K562 (cell line): ENCODE measurements around the gene TDRD3. TPM values are rescaled to one million over a fixed set of nuclear protein-coding genes. Genes with fewer than 3 reads are reported as not detected.

Source experiments
- ATAC-seq: fragments of 200-7000 bp; cut with Tn5 transposase; 3 replicates; pipeline ENCODE4 v1.9.1; 2020; ENCODE audit warnings: moderate library complexity
- BruUV-seq: library from RNA; stranded (reverse); fragments of 400-500 nt; replicated peaks from 2 replicates; lab custom pipeline; 2021; lab: Mats Ljungman, UMichigan
- CTCF ChIA-PET: fragments of 300-600 bp; formaldehyde crosslinking; extraction: SDS; loops from one replicate; lab custom pipeline; 2021; ENCODE audit warnings: low intra/inter-chr PET ratio; lab: Yijun Ruan, JAX
- POLR2A ChIA-PET: fragments of 300-600, 350-650 bp; sonication (Branson Sonifier 250); formaldehyde crosslinking; extraction: SDS; loops from one replicate; lab custom pipeline; 2021; ENCODE audit warnings: antibody characterized with exemption, inconsistent platforms; lab: Yijun Ruan, JAX
- DNase-seq, 4 experiments: peaks; one replicate each; pipeline versions ENCODE4 v3.0.0 to v3.0.0-alpha.2; 2011 to 2018; ENCODE audit warnings: low spot score in 3 of 4, mixed read lengths in 3 of 4; ENCODE audit errors: extremely low read depth in 1 of 4
- FAIRE-seq: peaks from 2 replicates; lab custom pipeline; 2011; peaks lifted over from hg19 to GRCh38; lab: Jason Lieb, UNC
- H2AFZ ChIP-seq: 2 replicates; pipeline ENCODE4 v1.6.0; 2011; ENCODE audit warnings: low read depth, low read length, control low read depth, inconsistent platforms
- H3K27ac ChIP-seq: fragments of 200-600 bp; 3 replicates; pipeline ENCODE4 v1.8.0; 2011; ENCODE audit warnings: low read depth, mild to moderate bottlenecking, control low read depth, inconsistent platforms, low read length, moderate library complexity, mixed read lengths; ENCODE audit errors: extremely low read depth
- H3K27me3 ChIP-seq, 2 experiments: fragments of 300-600 bp in 1 of 2; 2 replicates in 1 of 2; 3 replicates in 1 of 2; pipeline versions ENCODE4 v1.6.0 to v1.8.0; 2011; ENCODE audit warnings: inconsistent platforms in 2 of 2, low read length in 2 of 2, mild to moderate bottlenecking in 1 of 2, mixed read lengths in 1 of 2, moderate library complexity in 1 of 2; ENCODE audit not compliant: control insufficient read depth in 2 of 2, insufficient read depth in 2 of 2
- H3K36me3 ChIP-seq: fragments of 300-600 bp; 3 replicates; pipeline ENCODE4 v1.8.0; 2011; ENCODE audit warnings: mild to moderate bottlenecking, low read length, inconsistent platforms; ENCODE audit not compliant: control insufficient read depth, insufficient read depth
- H3K4me1 ChIP-seq, 2 experiments: fragments of 200-600 bp in 1 of 2; replicated peaks in 1 of 2; 2 replicates in 1 of 2; 3 replicates in 1 of 2; pipeline versions ENCODE4 v1.5.1 to v1.8.0; 2011; ENCODE audit warnings: inconsistent platforms in 2 of 2, low read length in 2 of 2, mild to moderate bottlenecking in 1 of 2, mixed read lengths in 1 of 2, moderate library complexity in 1 of 2; ENCODE audit not compliant: control insufficient read depth in 2 of 2, insufficient read depth in 2 of 2
- H3K4me2 ChIP-seq: 2 replicates; pipeline ENCODE4 v1.6.1; 2011; ENCODE audit warnings: low read length, control low read depth, inconsistent platforms, mixed read lengths; ENCODE audit not compliant: insufficient read depth
- H3K4me3 ChIP-seq: fragments of 200-600 bp; sonication (generic), shearing (Covaris generic); 2 replicates; pipeline ENCODE4 v1.5.1; 2016; ENCODE audit warnings: control low read depth, inconsistent platforms
- H3K79me2 ChIP-seq: fragments of 200-600 bp; 3 replicates; pipeline ENCODE4 v1.8.0; 2011; ENCODE audit warnings: low read length, inconsistent platforms; ENCODE audit not compliant: control insufficient read depth, insufficient read depth
- H3K9ac ChIP-seq, 2 experiments: 2 replicates each; pipeline versions ENCODE4 v1.6.0 to v1.6.1; 2011; ENCODE audit warnings: low read depth in 2 of 2, low read length in 2 of 2, control low read depth in 1 of 2, inconsistent platforms in 1 of 2, mild to moderate bottlenecking in 1 of 2, mixed read lengths in 1 of 2; ENCODE audit not compliant: insufficient read depth in 1 of 2
- H3K9me1 ChIP-seq: one replicate; pipeline ENCODE4 v1.6.0; 2011; ENCODE audit warnings: inconsistent platforms, mild to moderate bottlenecking, low read length, moderate library complexity; ENCODE audit not compliant: control insufficient read depth, insufficient read depth
- H3K9me3 ChIP-seq: replicated peaks from 2 replicates; pipeline ENCODE4 v1.5.1; 2011; ENCODE audit warnings: low read depth, low read length, inconsistent platforms; ENCODE audit not compliant: control insufficient read depth, insufficient read depth
- H4K20me1 ChIP-seq: replicated peaks from 2 replicates; pipeline ENCODE4 v1.6.1; 2011; ENCODE audit warnings: low read length, inconsistent platforms, mixed read lengths; ENCODE audit not compliant: control insufficient read depth, insufficient read depth
- ELF1 ChIP-seq: fragments of 200-800 bp; sonication (Bioruptor generic); IDR thresholded peaks from 2 replicates; pipeline ENCODE4 v1.6.1; 2016; ENCODE audit warnings: missing genetic modification characterization, missing compliant biosample characterization
- ESRRB ChIP-seq: fragments of 250-450 bp; sonication (Bioruptor Pico); IDR thresholded peaks from 2 replicates; pipeline ENCODE4 v1.5.0; 2020; ENCODE audit warnings: mild to moderate bottlenecking, moderate library complexity, borderline replicate concordance
- KLF6 ChIP-seq: fragments of 250-450 bp; sonication (Bioruptor Pico); IDR thresholded peaks from 2 replicates; pipeline ENCODE4 v1.4.0; 2020; ENCODE audit warnings: mild to moderate bottlenecking, moderate library complexity, borderline replicate concordance
- LARP7 ChIP-seq: fragments of 450-650 bp; IDR thresholded peaks from 2 replicates; pipeline ENCODE4 v1.6.1; 2016
- PCBP1 ChIP-seq: fragments of 200-400 bp; formaldehyde crosslinking; IDR thresholded peaks from 2 replicates; pipeline ENCODE4 v1.6.1; 2018; ENCODE audit warnings: mild to moderate bottlenecking, low read depth, low read length; ENCODE audit not compliant: poor library complexity, severe bottlenecking
- TCF7L2 ChIP-seq: fragments of 150-350 bp; IDR thresholded peaks from 2 replicates; pipeline ENCODE4 v1.6.1; 2016; ENCODE audit warnings: low read depth, mild to moderate bottlenecking, low read length, moderate library complexity
- ZNF121 ChIP-seq: sonication (generic); formaldehyde crosslinking; conservative IDR thresholded peaks from 2 replicates; pipeline ENCODE4 v1.8.0; 2022; ENCODE audit warnings: missing genetic modification reagents
- ZNF445 ChIP-seq: fragments of 250-450 bp; sonication (Bioruptor Pico); IDR thresholded peaks from 2 replicates; pipeline ENCODE4 v1.4.0; 2020; ENCODE audit warnings: low read depth, mild to moderate bottlenecking, moderate library complexity
- ZNF507 ChIP-seq: conservative IDR thresholded peaks from 2 replicates; pipeline ENCODE4 v1.6.1; 2017; ENCODE audit warnings: missing genetic modification characterization, missing compliant biosample characterization
- ZNF778 ChIP-seq: fragments of 450-650 bp; formaldehyde crosslinking; IDR thresholded peaks from 2 replicates; pipeline ENCODE4 v1.4.0; 2020; ENCODE audit warnings: mild to moderate bottlenecking, moderate library complexity
- WGBS: fragments of 100-300 bp; shearing (Covaris generic); methylation state at CpG from one replicate; pipeline ENCODE4 v1.1.6; 2016; ENCODE audit warnings: low coverage, mixed read lengths; ENCODE audit not compliant: insufficient coverage; ENCODE audit errors: missing lambda C conversion rate; 5-methylcytosine and 5-hydroxymethylcytosine counted together
- in situ Hi-C: fragments of 300-500 bp; cut with MboI; formaldehyde crosslinking; loops from 4 replicates; pipeline ENCODE4 v1.15.0; 2018; ENCODE audit warnings: inconsistent platforms, mixed read lengths
- intact Hi-C: fragments of 100-400 bp; cut with micrococcal nuclease; formaldehyde crosslinking; loops from 2 replicates; pipeline ENCODE4 v1.14.2; 2022
- polyA plus RNA-seq, 8 experiments: library from polyadenylated mRNA; depleted of rRNA in 4 of 8; stranded (reverse) in 5 of 8; unstranded in 3 of 8; fragments of >200 nt; fragmentation: Nextera tagmentation in 2 of 8; fragmentation: Illumina TruSeq in 1 of 8; extraction: Ambion mirVana in 2 of 8; extraction: Trizol in 1 of 8; gene quantifications; 2 replicates each; pipeline versions ENCODE4 v1.2.1 to v1.2.3, GENCODE V29; 2011 to 2014; ENCODE audit warnings: inconsistent platforms in 1 of 8, missing spikeins in 1 of 8
- total RNA-seq, 7 experiments: library from RNA; depleted of rRNA in 6 of 7; stranded (reverse); fragments of >200 nt in 6 of 7; fragmentation: Illumina TruSeq in 2 of 7; extraction: Trizol in 2 of 7; gene quantifications; 2 replicates each; pipeline versions ENCODE4 v1.2.1 to v1.2.3, GENCODE V29; 2011 to 2021; ENCODE audit warnings: low replicate concordance in 1 of 7

TDRD3 gene
- total and polyA plus RNA-seq, 9 of the 15 experiments (the other 6 are each of a cell fraction or from before 2014, with no cell fraction given) = 3.6 to 16.4 (median 9.5) TPM

- intact Hi-C loops (no loop called here), in situ Hi-C loops (no loop called here)
- no peak for FAIRE-seq
- ChIA-PET POLR2A (no interaction called here), CTCF (interaction anchor here (0.6 kb wide), 1 partner anchor 26 kb away, joined by 4 read pairs; no protein-coding TSS in a partner anchor)
- H3K4me2 ChIP-seq = no peak overlapping the region
- no peak for ATAC-seq
- H3K79me2 ChIP-seq = no peaks in the 10 kb centered on the region
- no peaks in the 10 kb centered on the region for H3K9me1 ChIP-seq
- H3K9ac ChIP-seq = no peak overlapping the region
- H3K36me3 ChIP-seq = no peaks in the 10 kb centered on the region
- H4K20me1 ChIP-seq = no peaks in the 10 kb centered on the region
- 69% methylated on average over 8 of the region's 11 CpGs for WGBS
- H3K4me1 ChIP-seq = peaks cover 3 to 8% of the 10 kb centered on the region in 2 experiments; a peak in 3 of 5 replicates
- H2AFZ ChIP-seq = no peak overlapping the region
- H3K4me3 ChIP-seq = no peak overlapping the region
- H3K9me3 ChIP-seq = no peaks in the 10 kb centered on the region
- TF ChIP-seq TCF7L2 (no peak), ESRRB (CRISPR knock-in tag) (no peak), ZNF445 (no peak), PCBP1 (no peak), ELF1 (tag) (no peak), ZNF778 (no peak), KLF6 (no peak), LARP7 (no peak), ZNF121 (no peak), ZNF507 (tag) (no peak)
- BruUV-seq = no TSS peak
- peak overlapping the region; percentile 62; the same call in 1 of the 3 replicates for H3K27ac ChIP-seq
- DNase-seq = no peak
- H3K27me3 ChIP-seq = no peaks in the 10 kb centered on the region
Observed at GRCh38 chr13:60584976-60585375, 188.0 kb downstream of the TDRD3 start.
